ENCODE measurements around the gene HABP2. TPM values are rescaled to one million over a fixed set of nuclear protein-coding genes. Genes with fewer than 3 reads are reported as not detected.

The HABP2 gene
- total and polyA plus RNA-seq, 2 of the 4 experiments (the other 2 are of a cell fraction), result not detected

DNA sequence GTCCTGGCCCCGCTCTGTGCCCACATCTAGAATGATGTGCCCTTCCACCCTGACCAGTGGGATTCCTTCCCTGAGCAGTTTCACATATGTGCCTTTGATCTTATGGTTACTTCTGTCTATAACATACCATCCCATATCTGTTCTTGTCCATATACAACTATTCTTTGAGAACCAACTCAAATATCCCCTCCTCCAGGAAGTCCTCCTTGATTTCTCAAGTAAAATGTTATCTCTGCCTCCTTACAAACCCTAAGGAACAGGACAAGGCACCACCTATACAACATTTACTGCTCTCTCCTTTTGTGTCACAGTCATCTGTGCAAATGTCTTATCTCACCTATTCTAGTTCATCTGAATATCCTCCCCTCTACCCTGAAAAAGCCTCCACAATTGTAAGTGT lies 28.2 kb downstream of the HABP2 start:
- in situ Hi-C loops (cut with MboI; ENCODE audit: low sequenced_read_pairs) (no loop called here), intact Hi-C loops (cut with micrococcal nuclease) (no loop called here), dilution Hi-C loops (cut with HindIII; ENCODE audit: low sequenced_read_pairs, unreplicated experiment) (no loop called here)
- no peak overlapping the region for H2BK120ac ChIP-seq (ENCODE audit: low read depth, low read length)
- no peaks in the 10 kb centered on the region for H3K27me3 ChIP-seq (ENCODE audit: control insufficient read depth, insufficient read depth, low read length)
- H3K36me3 ChIP-seq (ENCODE audit: control insufficient read depth, insufficient read depth, low read length), result no peaks in the 10 kb centered on the region
- no TSS peak for BruUV-seq (replicated peaks)
- no peak overlapping the region for H2AK9ac ChIP-seq (replicated peaks; ENCODE audit: low read depth, low read length, poor library complexity)
- no peaks in the 10 kb centered on the region for H3K4me1 ChIP-seq (ENCODE audit: control insufficient read depth, insufficient read depth, low read length)
- no peak overlapping the region for H2AFZ ChIP-seq (replicated peaks; ENCODE audit: low read length, poor library complexity)
- no peak overlapping the region for H3K14ac ChIP-seq (replicated peaks; ENCODE audit: low read depth, low read length)
- no peak overlapping the region for H3K4ac ChIP-seq (ENCODE audit: low read depth, low read length)
- H3K27ac ChIP-seq (ENCODE audit: insufficient read depth, low read length), result no peak overlapping the region
- H3K79me1 ChIP-seq (ENCODE audit: low read depth in 1 of 2, low read length in 2 of 2), result no peaks in the 10 kb centered on the region
- H4K91ac ChIP-seq (ENCODE audit: insufficient read depth, low read depth, low read length), result no peak overlapping the region
- H3K18ac ChIP-seq (ENCODE audit: low read depth, low read length), result no peak overlapping the region
- no peak for DNase-seq
- no peak overlapping the region for H3K4me2 ChIP-seq (ENCODE audit: low read depth, low read length)
- no peak for ATAC-seq (ENCODE audit: low read depth)
- H3K9ac ChIP-seq (ENCODE audit: low read depth, low read length), result no peak overlapping the region
- no peak overlapping the region for H2BK15ac ChIP-seq (ENCODE audit: low read depth, low read length)
- H3K9me1 ChIP-seq (ENCODE audit: insufficient read depth, low read length), result no peaks in the 10 kb centered on the region
- 29% methylated on average over 1 of the region's 1 CpG; no CpG with 5 or more reads in 1 of the 2 experiments for WGBS, 2 experiments (ENCODE audit: extremely low coverage in 2 of 2, insufficient read length in 1 of 2)
- TF ChIP-seq CTCF (conservative IDR thresholded peaks at IDR 0.05; ENCODE audit: low read depth, low read length), result no peak
- no peak for TF ChIP-seq ELK1 (IDR thresholded peaks at IDR 0.05; ENCODE audit: borderline replicate concordance, low read depth, low read length)
- no peak for TF ChIP-seq POLR2A (IDR thresholded peaks at IDR 0.05; ENCODE audit: low read depth, low read length)
- no peak for TF ChIP-seq CHD1 (IDR thresholded peaks at IDR 0.05; ENCODE audit: low read depth, low read length)
- no peak for TF ChIP-seq NFE2L2 (IDR thresholded peaks at IDR 0.05; ENCODE audit: low read depth, low read length)
- no peak for TF ChIP-seq MAFK (IDR thresholded peaks at IDR 0.05; ENCODE audit: low read depth, low read length)
- no peak for TF ChIP-seq CEBPB (IDR thresholded peaks at IDR 0.05; ENCODE audit: low read depth, low read length)
- no peak for TF ChIP-seq FOS (IDR thresholded peaks at IDR 0.05; ENCODE audit: low read depth, low read length)
- TF ChIP-seq USF2 (IDR thresholded peaks at IDR 0.05; ENCODE audit: low read depth, low read length), result no peak
- no peak for TF ChIP-seq BHLHE40 (IDR thresholded peaks at IDR 0.05; ENCODE audit: low read depth, low read length)
- TF ChIP-seq RCOR1 (IDR thresholded peaks at IDR 0.05; ENCODE audit: insufficient replicate concordance, low read length), result no peak
- TF ChIP-seq MAZ (IDR thresholded peaks at IDR 0.05; ENCODE audit: borderline replicate concordance, low read depth, low read length), result no peak
- TF ChIP-seq RFX5 (IDR thresholded peaks at IDR 0.05; ENCODE audit: low read depth, low read length), result no peak
- TF ChIP-seq SMC3 (IDR thresholded peaks at IDR 0.05; ENCODE audit: low read depth, low read length), result no peak
- TF ChIP-seq RAD21 (IDR thresholded peaks at IDR 0.05; ENCODE audit: low read length), result no peak
- no peak for TF ChIP-seq MXI1 (IDR thresholded peaks at IDR 0.05; ENCODE audit: borderline replicate concordance, low read depth, low read length)
- no peaks in the 10 kb centered on the region for H4K20me1 ChIP-seq (ENCODE audit: insufficient read depth, low read length)
- no peak overlapping the region for H4K5ac ChIP-seq (ENCODE audit: low read depth, low read length)
- no peak overlapping the region for H3K4me3 ChIP-seq (ENCODE audit: insufficient read depth, low read depth, low read length)
- H3K23ac ChIP-seq (ENCODE audit: low read depth, low read length), result no peak overlapping the region
- H2BK5ac ChIP-seq (ENCODE audit: low read depth, low read length, poor library complexity, severe bottlenecking), result no peak overlapping the region
- POLR2A ChIA-PET (ENCODE audit: unreplicated experiment), result no interaction called here
- CTCF ChIA-PET, result no interaction called here
- H4K8ac ChIP-seq (ENCODE audit: low read depth in 2 of 2, low read length in 2 of 2), result no peak overlapping the region
- 0 out of 2 replicates have a peak, but pooled peaks cover 1% of the 10 kb centered on the region for H3K9me3 ChIP-seq (ENCODE audit: control insufficient read depth, insufficient read depth, low read length)
- no peak overlapping the region for H2BK20ac ChIP-seq (ENCODE audit: low read depth, low read length)
- no peak overlapping the region for H2AK5ac ChIP-seq (ENCODE audit: low read depth, low read length)
- H3K56ac ChIP-seq (ENCODE audit: extremely low read depth, insufficient read depth, low read length), result no peak overlapping the region

All from IMR-90 (cell line).